Activated CD4-positive, alpha-beta memory T cell treated with anti-CD3 and anti-CD28 coated beads, Interleukin-2, amount 10 ng/mL, durations not matched to agents 7 days and 5 days (primary cell): ENCODE data around the gene ETS1. TPM values are rescaled to one million over a fixed set of nuclear protein-coding genes. Genes with fewer than 3 reads are reported as not detected.

Experiments
- CTCF ChIA-PET: fragments of 350-600 bp; sonication (Branson Sonifier 250); formaldehyde crosslinking; loops from one replicate; lab custom pipeline; 2021; ENCODE audit warnings: antibody characterized with exemption, inconsistent platforms; lab: Charles Lee
- POLR2A ChIA-PET: fragments of 350-600 bp; sonication (Branson Sonifier 250); formaldehyde crosslinking; loops from one replicate; lab custom pipeline; 2021; ENCODE audit warnings: antibody characterized with exemption; lab: Charles Lee
- DNase-seq: peaks from one replicate; pipeline ENCODE4 v3.0.0-alpha.2; 2020
- H3K27ac Mint-ChIP-seq: one replicate; pipeline ENCODE4 v1.8.0; 2021; ENCODE audit warnings: mild to moderate bottlenecking, mixed read lengths
- H3K27me3 Mint-ChIP-seq: one replicate; pipeline ENCODE4 v1.8.0; 2021; ENCODE audit warnings: mixed read lengths
- H3K36me3 Mint-ChIP-seq: one replicate; pipeline ENCODE4 v1.8.0; 2021; ENCODE audit warnings: low read depth, mixed read lengths
- H3K4me1 Mint-ChIP-seq: one replicate; pipeline ENCODE4 v1.8.0; 2021; ENCODE audit warnings: mixed read lengths
- H3K4me3 Mint-ChIP-seq: one replicate; pipeline ENCODE4 v1.8.0; 2021; ENCODE audit warnings: mild to moderate bottlenecking, mixed read lengths
- H3K9me3 Mint-ChIP-seq: one replicate; pipeline ENCODE4 v1.8.0; 2021; ENCODE audit warnings: mixed read lengths
- total RNA-seq, 2 experiments: library from RNA; stranded (reverse); gene quantifications; one replicate each; pipeline ENCODE4 v1.2.3, GENCODE V29; 2021

Gene ETS1
- total RNA-seq, 2 experiments from 2014 or later, result 572 to 584 TPM

DNA sequence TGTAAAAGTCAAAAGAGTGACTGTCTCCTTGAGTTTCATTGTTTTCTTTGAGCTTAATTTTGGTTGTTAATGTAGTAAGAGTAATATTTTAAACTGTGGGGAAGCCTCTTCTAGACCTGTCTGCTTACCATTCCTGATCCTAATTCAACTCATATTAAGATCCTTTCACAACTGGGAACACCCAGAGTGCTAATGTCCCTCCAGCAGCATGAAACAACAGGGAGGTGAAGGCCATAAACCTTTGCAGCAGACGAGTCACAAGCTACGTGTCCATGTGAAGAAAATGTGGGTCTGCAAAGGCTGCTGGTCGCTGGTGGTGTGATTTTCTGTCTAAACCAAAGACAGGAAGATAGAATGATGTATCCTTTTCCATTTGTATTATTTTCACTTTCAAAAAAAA lies 152.5 kb downstream of the ETS1 start:
- DNase-seq, result no peak
- H3K36me3 Mint-ChIP-seq, result no peaks in the 10 kb centered on the region
- no peak overlapping the region for H3K4me3 Mint-ChIP-seq
- H3K27ac Mint-ChIP-seq, result no peak overlapping the region
- peaks cover 7% of the 10 kb centered on the region for H3K9me3 Mint-ChIP-seq
- POLR2A ChIA-PET, result no interaction called here
- H3K27me3 Mint-ChIP-seq, result no peaks in the 10 kb centered on the region
- H3K4me1 Mint-ChIP-seq, result no peaks in the 10 kb centered on the region
- CTCF ChIA-PET, result no interaction called here

DNA sequence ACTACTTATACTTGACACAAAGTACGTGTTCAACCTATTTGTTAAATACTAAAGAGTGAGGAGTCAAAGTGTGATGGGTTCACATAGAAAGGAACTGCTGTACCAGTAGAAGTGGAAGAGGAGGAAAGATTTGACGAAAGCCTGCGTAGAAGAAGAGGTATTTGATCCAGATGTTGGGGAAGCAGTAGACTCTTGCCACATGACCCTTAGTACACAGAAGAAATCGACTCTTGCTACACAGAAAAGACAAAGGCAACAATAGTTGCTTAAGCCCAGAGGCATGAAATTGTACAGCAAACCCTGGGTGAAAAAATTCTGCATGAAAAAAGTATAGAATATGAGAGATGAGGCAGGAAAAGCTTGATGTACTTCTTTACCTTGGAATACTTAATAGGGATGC lies 152.9 kb downstream of the ETS1 start:
- ChIA-PET POLR2A (interaction anchor here (1.2 kb wide), 1 partner anchor 12 kb away, joined by 3 read pairs; no protein-coding TSS in a partner anchor), CTCF (no interaction called here)
- no peak for DNase-seq
- Mint-ChIP-seq H3K4me3 (no peak overlapping the region), H3K4me1 (no peaks in the 10 kb centered on the region), H3K27me3 (no peaks in the 10 kb centered on the region), H3K27ac (no peak overlapping the region), H3K36me3 (peaks cover 1% of the 10 kb centered on the region), H3K9me3 (peaks cover 5% of the 10 kb centered on the region)

DNA sequence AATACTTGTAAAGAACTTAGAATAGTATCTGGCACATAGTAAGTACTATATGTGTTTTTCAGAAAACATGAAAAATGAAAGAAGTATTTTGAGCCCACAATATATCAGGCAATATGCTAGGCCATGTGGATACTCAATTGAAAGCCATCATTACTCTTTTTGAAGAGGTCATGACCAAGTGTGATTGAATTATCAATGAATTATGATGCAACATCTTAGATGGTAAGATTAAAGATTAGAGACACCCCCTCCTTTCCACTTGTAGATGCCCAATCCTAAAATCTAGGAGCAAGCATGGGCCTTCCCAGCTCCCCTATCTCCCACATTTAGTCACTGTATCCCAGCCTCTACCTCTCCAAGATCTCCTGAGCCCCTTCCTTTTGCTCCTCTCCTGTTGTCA lies 154.4 kb downstream of the ETS1 start:
- ChIA-PET CTCF (interaction anchor here (1.0 kb wide), 1 partner anchor 11 kb away, joined by 3 read pairs; no protein-coding TSS in a partner anchor), POLR2A (no interaction called here)
- H3K4me3 Mint-ChIP-seq, result no peak overlapping the region
- H3K36me3 Mint-ChIP-seq, result peaks cover 3% of the 10 kb centered on the region
- no peaks in the 10 kb centered on the region for H3K27me3 Mint-ChIP-seq
- H3K4me1 Mint-ChIP-seq, result no peaks in the 10 kb centered on the region
- H3K9me3 Mint-ChIP-seq, result peaks cover 3% of the 10 kb centered on the region
- H3K27ac Mint-ChIP-seq, result no peak overlapping the region
- DNase-seq, result no peak

DNA sequence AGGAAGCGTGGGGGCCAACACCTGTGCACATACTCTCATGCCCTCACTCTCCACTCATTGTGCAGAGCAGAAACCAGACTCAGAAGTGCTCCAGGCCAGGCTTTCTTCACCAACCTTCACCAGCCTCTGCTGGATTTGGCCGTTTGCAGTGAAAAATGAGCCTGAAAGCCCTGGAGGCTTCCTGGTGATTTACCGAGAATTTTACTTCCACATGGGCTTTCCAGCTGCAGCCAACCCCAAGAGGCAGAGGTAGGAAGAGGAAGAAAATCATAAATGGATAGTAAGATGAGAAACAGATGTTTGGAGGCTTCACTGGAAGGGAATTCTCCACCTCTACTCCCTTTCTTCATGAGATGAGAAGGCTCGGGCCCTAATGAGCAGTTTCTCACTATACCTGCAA lies 155.4 kb downstream of the ETS1 start:
- CTCF ChIA-PET, result interaction anchor here (1.0 kb wide), 1 partner anchor 10 kb away, joined by 3 read pairs; no protein-coding TSS in a partner anchor
- POLR2A ChIA-PET, result no interaction called here
- no peaks in the 10 kb centered on the region for H3K27me3 Mint-ChIP-seq
- H3K36me3 Mint-ChIP-seq, result peaks cover 3% of the 10 kb centered on the region
- H3K27ac Mint-ChIP-seq, result no peak overlapping the region
- H3K9me3 Mint-ChIP-seq, result peaks cover 3% of the 10 kb centered on the region
- DNase-seq, result no peak
- H3K4me3 Mint-ChIP-seq, result no peak overlapping the region
- H3K4me1 Mint-ChIP-seq, result no peaks in the 10 kb centered on the region

DNA sequence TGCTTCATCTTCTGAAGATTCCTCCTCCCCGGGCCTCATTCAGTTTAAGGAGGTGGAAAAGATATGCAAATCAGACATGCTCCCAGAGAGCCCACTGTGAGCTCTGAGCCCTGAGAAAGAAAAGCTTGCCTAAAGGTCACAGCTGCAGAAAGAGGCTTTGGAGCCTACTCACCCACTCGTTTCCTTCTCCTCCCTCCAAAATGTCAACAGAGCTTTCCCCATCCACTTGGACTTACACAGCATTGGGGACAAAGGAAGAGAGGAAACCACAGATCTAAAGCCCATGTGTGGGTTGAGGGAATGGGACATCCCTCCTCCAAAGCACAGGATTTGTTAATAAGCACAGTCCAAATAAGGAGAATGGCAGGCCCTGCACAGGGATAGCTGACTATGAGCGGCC lies 158.4 kb downstream of the ETS1 start:
- DNase-seq, result no peak
- ChIA-PET POLR2A (no interaction called here), CTCF (no interaction called here)
- no peaks in the 10 kb centered on the region for H3K4me1 Mint-ChIP-seq
- H3K27me3 Mint-ChIP-seq, result no peaks in the 10 kb centered on the region
- H3K36me3 Mint-ChIP-seq, result peaks cover 3% of the 10 kb centered on the region
- H3K27ac Mint-ChIP-seq, result no peak overlapping the region
- no peak overlapping the region for H3K4me3 Mint-ChIP-seq
- peaks cover 7% of the 10 kb centered on the region for H3K9me3 Mint-ChIP-seq

DNA sequence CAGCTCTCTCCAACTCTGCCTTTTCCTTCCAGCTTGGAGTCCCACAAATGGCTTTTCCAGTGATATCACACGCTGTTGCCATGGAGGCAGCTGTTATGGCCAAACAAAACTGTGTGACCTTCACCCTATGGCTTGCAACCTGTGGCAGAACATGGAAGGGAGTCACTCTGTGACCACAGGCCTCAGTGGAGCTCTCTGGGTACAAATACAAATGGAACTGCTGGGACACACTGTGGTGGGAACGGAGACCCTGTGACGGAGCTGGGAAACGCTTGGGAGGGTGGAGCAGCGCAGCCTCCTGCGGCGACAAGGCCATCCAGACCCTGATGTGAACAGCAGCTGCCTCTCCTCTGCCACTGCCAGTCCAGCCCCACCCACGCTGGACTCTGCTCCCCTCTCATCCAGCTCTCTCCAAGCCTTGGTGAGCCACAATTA lies 162.5 kb downstream of the ETS1 start:
- no peak for DNase-seq
- H3K9me3 Mint-ChIP-seq, result peaks cover 7% of the 10 kb centered on the region
- H3K27ac Mint-ChIP-seq, result no peak overlapping the region
- POLR2A ChIA-PET, result no interaction called here
- peaks cover 16% of the 10 kb centered on the region for H3K4me1 Mint-ChIP-seq
- H3K27me3 Mint-ChIP-seq, result no peaks in the 10 kb centered on the region
- CTCF ChIA-PET, result no interaction called here
- peaks cover 3% of the 10 kb centered on the region for H3K36me3 Mint-ChIP-seq
- H3K4me3 Mint-ChIP-seq, result no peak overlapping the region

DNA sequence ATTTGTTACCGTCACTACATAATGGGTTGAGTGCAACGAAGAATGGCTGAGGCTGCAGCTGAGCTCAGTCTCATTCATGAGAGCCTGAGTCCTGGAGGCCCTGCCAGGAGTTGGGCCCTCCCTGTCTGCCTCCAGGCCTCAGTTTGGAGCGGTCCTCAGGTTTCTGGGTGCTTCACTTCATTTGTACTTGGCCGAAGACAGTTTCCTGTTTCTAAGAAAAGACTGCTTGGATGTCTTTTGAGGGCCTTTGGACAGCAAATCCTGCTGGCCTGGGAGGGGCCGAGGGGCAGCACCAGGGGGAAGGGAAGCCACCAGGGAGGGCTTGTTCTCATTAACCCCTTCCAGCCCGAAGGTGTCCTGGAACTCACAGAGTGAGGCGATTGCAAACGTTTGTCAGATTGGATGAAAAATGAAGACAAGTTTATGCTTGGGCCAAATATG lies 163.1 kb downstream of the ETS1 start:
- Mint-ChIP-seq H3K36me3 (peaks cover under 1% of the 10 kb centered on the region), H3K27me3 (no peaks in the 10 kb centered on the region), H3K27ac (no peak overlapping the region), H3K9me3 (peaks cover 7% of the 10 kb centered on the region), H3K4me3 (no peak overlapping the region), H3K4me1 (peaks cover 16% of the 10 kb centered on the region)
- CTCF ChIA-PET, result interaction anchor here (1.1 to 2.1 kb wide), 2 partner anchors 32 to 101 kb away, joined by 3 to 6 read pairs; no protein-coding TSS in a partner anchor
- DNase-seq, result no peak
- POLR2A ChIA-PET, result no interaction called here

DNA sequence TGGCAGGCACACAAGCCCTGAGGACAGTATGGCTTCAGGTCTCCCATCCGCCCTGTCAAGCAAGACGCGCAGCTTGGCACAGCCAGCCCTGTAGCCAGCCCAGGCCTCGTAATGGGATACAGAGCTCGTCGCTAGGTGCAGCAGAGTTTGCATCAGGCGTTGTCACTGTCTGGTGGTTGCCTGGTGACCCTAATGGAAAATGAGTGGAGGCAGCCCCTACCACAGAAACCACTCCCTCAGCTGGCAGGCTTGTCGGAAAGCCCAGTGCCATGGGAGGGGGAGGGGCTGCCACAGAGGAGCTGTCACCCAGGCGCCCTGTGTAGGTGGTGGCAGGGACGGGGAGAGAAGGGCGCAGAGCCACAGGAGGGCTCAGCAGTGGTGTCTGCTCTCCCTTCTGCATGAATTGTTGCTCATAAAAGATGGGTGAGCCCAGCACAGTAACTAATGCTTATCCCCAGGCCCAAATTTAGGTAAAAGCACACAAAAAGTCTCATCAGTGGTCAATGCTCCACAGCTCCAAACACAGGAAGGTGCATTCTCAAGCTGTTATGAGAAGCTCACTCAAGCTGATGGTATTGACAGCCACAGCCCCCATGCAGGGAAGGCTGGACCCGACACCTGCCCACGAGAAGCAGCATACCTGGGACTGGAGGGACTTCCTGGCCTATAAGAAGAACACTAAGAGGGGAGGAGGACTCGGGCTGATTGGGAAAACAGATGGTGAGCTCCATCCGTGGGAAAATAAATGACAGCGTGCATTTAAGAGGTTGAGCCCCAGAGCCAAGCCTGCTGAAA lies 164.6 kb downstream of the ETS1 start:
- Mint-ChIP-seq H3K4me3 (peak overlapping the region; percentile 14), H3K4me1 (peaks cover 16% of the 10 kb centered on the region), H3K27ac (peak overlapping the region; percentile 19), H3K36me3 (no peaks in the 10 kb centered on the region), H3K27me3 (no peaks in the 10 kb centered on the region), H3K9me3 (peaks cover 4% of the 10 kb centered on the region)
- DNase-seq, result peak; percentile 83
- ChIA-PET CTCF (interaction anchor here (1.1 to 2.1 kb wide), 5 partner anchors 10 to 132 kb away, joined by 3 to 7 read pairs (median 4); no protein-coding TSS in a partner anchor), POLR2A (interaction anchor here (0.6 to 1.6 kb wide), 8 partner anchors 11 to 133 kb away, joined by 3 to 7 read pairs (median 4); no protein-coding TSS in a partner anchor)

DNA sequence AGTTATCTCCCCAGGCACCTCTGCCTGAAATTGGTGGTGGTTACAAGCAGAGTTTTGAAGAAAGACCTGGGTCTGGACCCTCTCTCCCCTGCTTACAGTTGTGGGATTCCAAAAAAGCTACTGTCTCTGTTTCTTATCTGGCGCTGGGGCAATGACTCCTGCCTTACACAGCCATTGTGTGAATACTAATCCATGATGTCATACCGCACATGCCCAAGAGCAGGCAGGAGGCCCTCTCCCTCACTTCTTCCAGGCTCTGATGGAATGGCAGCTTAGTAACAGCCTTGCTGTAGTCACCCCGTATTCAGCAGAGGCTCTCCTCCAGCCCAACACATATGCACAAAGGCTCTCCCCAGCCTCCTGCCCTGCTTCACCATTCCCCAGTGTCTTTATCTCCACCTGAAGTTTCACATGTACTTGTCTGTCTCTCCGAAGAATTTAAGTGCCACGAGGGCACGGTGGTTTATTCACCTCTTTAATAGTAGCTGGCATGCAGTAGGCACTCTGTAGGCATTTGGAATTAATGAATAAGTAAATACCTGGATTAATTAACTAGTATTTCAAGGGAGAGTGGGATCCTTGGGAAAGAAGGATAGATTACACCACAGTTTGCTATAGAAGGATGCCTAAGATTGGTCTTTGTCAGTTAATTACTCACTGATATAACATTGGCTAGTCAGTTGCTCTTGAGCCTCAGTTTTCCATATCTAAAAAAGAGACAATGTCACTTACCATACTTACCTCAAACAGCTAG lies 165.6 kb downstream of the ETS1 start:
- Mint-ChIP-seq H3K27ac (no peak overlapping the region), H3K4me3 (no peak overlapping the region), H3K9me3 (peaks cover 3% of the 10 kb centered on the region), H3K27me3 (no peaks in the 10 kb centered on the region), H3K36me3 (no peaks in the 10 kb centered on the region), H3K4me1 (peaks cover 16% of the 10 kb centered on the region)
- DNase-seq, result no peak
- ChIA-PET POLR2A (interaction anchor here (0.6 to 1.6 kb wide), 8 partner anchors 10 to 132 kb away, joined by 3 to 7 read pairs (median 3); no protein-coding TSS in a partner anchor), CTCF (interaction anchor here (1.2 to 2.1 kb wide), 4 partner anchors 11 to 131 kb away, joined by 3 to 7 read pairs (median 5); no protein-coding TSS in a partner anchor)

DNA sequence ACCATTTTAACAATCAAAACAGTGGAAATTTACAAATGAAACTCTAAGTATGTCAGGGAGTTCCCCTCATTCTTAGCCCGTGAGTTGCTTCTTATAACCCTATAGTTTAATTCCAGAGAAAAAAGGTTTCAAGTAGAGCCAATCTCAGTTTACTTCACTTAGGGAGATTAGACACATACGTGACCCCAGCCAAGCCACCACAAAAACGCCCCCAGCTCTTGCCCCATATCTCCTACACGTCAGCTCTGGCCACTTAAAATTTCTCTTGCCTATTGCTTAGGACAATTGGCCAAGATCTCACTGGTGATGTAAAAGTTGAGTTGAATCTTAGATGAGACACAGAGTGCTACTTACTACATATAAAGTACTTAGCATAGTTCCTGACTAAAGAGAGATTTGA lies 166.4 kb downstream of the ETS1 start:
- CTCF ChIA-PET, result no interaction called here
- Mint-ChIP-seq H3K27me3 (no peaks in the 10 kb centered on the region), H3K36me3 (no peaks in the 10 kb centered on the region), H3K9me3 (no peaks in the 10 kb centered on the region), H3K4me1 (peaks cover 16% of the 10 kb centered on the region), H3K27ac (no peak overlapping the region), H3K4me3 (no peak overlapping the region)
- DNase-seq, result no peak
- POLR2A ChIA-PET, result interaction anchor here (1.0 to 1.3 kb wide), 4 partner anchors 10 to 131 kb away, joined by 3 read pairs; no protein-coding TSS in a partner anchor

DNA sequence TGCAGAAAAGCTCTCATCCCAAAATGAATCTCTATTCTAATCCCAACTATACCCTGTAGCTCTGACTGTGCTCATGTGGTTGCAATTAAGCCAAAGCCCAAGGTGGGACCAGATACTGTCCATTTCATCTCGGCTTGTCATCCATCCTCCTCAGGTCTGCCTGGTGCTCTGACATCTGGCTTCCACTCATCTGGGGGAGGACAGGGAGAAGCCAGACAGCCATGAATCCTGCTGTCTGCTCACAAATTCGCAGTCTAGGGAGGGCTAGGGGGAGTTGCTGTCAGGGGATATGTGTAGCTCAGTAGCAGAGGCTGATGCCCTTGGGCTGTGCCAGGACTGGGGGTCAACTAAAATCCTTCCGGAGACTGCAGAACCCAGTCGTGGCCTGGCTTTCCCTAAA lies 167.1 kb downstream of the ETS1 start:
- no peaks in the 10 kb centered on the region for H3K9me3 Mint-ChIP-seq
- no peaks in the 10 kb centered on the region for H3K27me3 Mint-ChIP-seq
- no peak overlapping the region for H3K27ac Mint-ChIP-seq
- no peaks in the 10 kb centered on the region for H3K36me3 Mint-ChIP-seq
- no peak overlapping the region for H3K4me3 Mint-ChIP-seq
- CTCF ChIA-PET, result no interaction called here
- H3K4me1 Mint-ChIP-seq, result peaks cover 20% of the 10 kb centered on the region
- no peak for DNase-seq
- POLR2A ChIA-PET, result interaction anchor here (1.0 to 1.3 kb wide), 4 partner anchors 29 to 130 kb away, joined by 3 to 4 read pairs (median 3); no protein-coding TSS in a partner anchor

DNA sequence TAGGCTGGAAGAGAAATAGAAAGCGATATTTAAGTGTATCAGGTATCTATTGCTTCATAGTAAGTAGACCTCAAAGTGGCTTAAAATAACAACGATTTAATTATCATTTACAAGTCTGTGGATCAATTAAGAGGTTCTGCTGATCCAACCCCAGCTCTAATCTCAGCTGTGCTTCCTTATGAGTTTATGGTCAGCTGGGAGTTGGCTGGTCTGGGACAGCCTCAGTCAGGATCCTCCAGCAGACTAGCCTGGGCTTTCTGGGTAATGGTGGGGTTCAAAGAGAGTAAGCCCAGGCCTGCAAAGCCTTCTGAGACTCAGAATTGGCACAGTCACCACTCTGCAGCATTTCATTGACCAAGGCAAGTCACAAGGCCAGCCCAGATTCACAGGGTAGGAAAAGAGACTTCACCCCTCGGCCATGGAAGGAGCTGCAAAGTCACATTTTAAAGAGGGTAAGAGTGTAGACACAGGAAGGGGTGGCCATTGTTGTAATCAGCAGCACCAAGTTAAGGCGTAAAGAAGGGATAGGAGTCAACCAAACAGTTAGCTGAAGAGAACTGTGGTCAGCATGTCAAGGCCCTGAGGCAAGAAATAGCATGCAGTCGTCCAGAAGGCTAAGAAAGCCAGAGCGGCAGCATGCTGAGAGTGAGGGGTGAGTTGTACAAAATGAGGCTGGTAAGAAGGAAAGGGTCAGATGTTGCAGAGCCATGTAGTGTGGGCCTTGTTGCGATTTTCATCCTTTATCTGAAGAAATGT lies 168.2 kb downstream of the ETS1 start:
- peaks cover 21% of the 10 kb centered on the region for H3K4me1 Mint-ChIP-seq
- ChIA-PET CTCF (no interaction called here), POLR2A (interaction anchor here (0.8 to 1.1 kb wide), 2 partner anchors 30 to 94 kb away, joined by 3 to 4 read pairs; no protein-coding TSS in a partner anchor)
- no peaks in the 10 kb centered on the region for H3K36me3 Mint-ChIP-seq
- no peak overlapping the region for H3K4me3 Mint-ChIP-seq
- DNase-seq, result no peak
- no peak overlapping the region for H3K27ac Mint-ChIP-seq
- no peaks in the 10 kb centered on the region for H3K27me3 Mint-ChIP-seq
- H3K9me3 Mint-ChIP-seq, result no peaks in the 10 kb centered on the region
